Measurements from ENCODE around the gene SUMF1. TPM values are rescaled to one million over a fixed set of nuclear protein-coding genes. Genes with fewer than 3 reads are reported as not detected.

SUMF1 gene
- polyA plus RNA-seq (2012; ENCODE audit: insufficient read length, low read depth), result 5.5 TPM

- TF ChIP-seq FOXP2 (optimal IDR thresholded peaks at IDR 0.05; ENCODE audit: borderline replicate concordance, extremely low read depth, extremely low read length, insufficient read depth) (peak; percentile 39), POLR2AphosphoS5 (IDR thresholded peaks at IDR 0.05; ENCODE audit: low read depth, low read length) (peak; percentile 56; the same call in 1 of the 2 replicates), TAF1 (IDR thresholded peaks at IDR 0.05; ENCODE audit: borderline replicate concordance, insufficient read depth, low read length) (peak; percentile 82; the same call in 1 of the 2 replicates), SIN3A (IDR thresholded peaks at IDR 0.05; ENCODE audit: borderline replicate concordance, insufficient read depth, low read length) (no peak), REST (IDR thresholded peaks at IDR 0.05; ENCODE audit: insufficient read depth in 1 of 2, low read depth in 2 of 2, low read length in 2 of 2) (no peak)
Observed at GRCh38 chr3:4466741-4467521, at the start of gene SUMF1. Gene SUMF1, minus strand, starts transcription at chr3:4467269. Its CDS starts 24 bp downstream, at chr3:4467245.

GRCh38 chr3:4515916-4516579 is 49.0 kb upstream of the SUMF1 start:
- TF ChIP-seq FOXP2 (optimal IDR thresholded peaks at IDR 0.05; ENCODE audit: borderline replicate concordance, extremely low read depth, extremely low read length, insufficient read depth) (no peak), REST (IDR thresholded peaks at IDR 0.05; ENCODE audit: insufficient read depth in 1 of 2, low read depth in 2 of 2, low read length in 2 of 2) (no peak), POLR2AphosphoS5 (IDR thresholded peaks at IDR 0.05; ENCODE audit: low read depth, low read length) (no peak)

GRCh38 chr3:4514916-4515315 is 47.8 kb upstream of the SUMF1 start:
- TF ChIP-seq REST (IDR thresholded peaks at IDR 0.05; ENCODE audit: insufficient read depth in 1 of 2, low read depth in 2 of 2, low read length in 2 of 2) (no peak), POLR2AphosphoS5 (IDR thresholded peaks at IDR 0.05; ENCODE audit: low read depth, low read length) (no peak), FOXP2 (optimal IDR thresholded peaks at IDR 0.05; ENCODE audit: borderline replicate concordance, extremely low read depth, extremely low read length, insufficient read depth) (no peak), TAF1 (IDR thresholded peaks at IDR 0.05; ENCODE audit: borderline replicate concordance, insufficient read depth, low read length) (no peak), SIN3A (IDR thresholded peaks at IDR 0.05; ENCODE audit: borderline replicate concordance, insufficient read depth, low read length) (no peak)

- TF ChIP-seq SIN3A (IDR thresholded peaks at IDR 0.05; ENCODE audit: borderline replicate concordance, insufficient read depth, low read length) (no peak), REST (IDR thresholded peaks at IDR 0.05; ENCODE audit: insufficient read depth in 1 of 2, low read depth in 2 of 2, low read length in 2 of 2) (no peak), TAF1 (IDR thresholded peaks at IDR 0.05; ENCODE audit: borderline replicate concordance, insufficient read depth, low read length) (no peak), POLR2AphosphoS5 (IDR thresholded peaks at IDR 0.05; ENCODE audit: low read depth, low read length) (no peak), FOXP2 (optimal IDR thresholded peaks at IDR 0.05; ENCODE audit: borderline replicate concordance, extremely low read depth, extremely low read length, insufficient read depth) (no peak)
Observed at GRCh38 chr3:4514321-4514720, 47.3 kb upstream of the SUMF1 start.

Measured in PFSK-1 (cell line).